HUES64 (cell line): ENCODE results near the gene CNTFR.

Experiments used
- H3K27ac ChIP-seq: 2 replicates; pipeline ENCODE4 v1.7.0; 2013; ENCODE audit warnings: low read depth, low read length, inconsistent platforms
- H3K27me3 ChIP-seq: 2 replicates; pipeline ENCODE4 v1.6.1; 2013; ENCODE audit warnings: mild to moderate bottlenecking, low read length; ENCODE audit not compliant: insufficient read depth
- H3K36me3 ChIP-seq: 2 replicates; pipeline ENCODE4 v1.6.1; 2013; ENCODE audit warnings: mild to moderate bottlenecking, low read length; ENCODE audit not compliant: insufficient read depth
- H3K4me1 ChIP-seq: 2 replicates; pipeline ENCODE4 v1.6.1; 2013; ENCODE audit warnings: mild to moderate bottlenecking, low read length, moderate library complexity; ENCODE audit not compliant: insufficient read depth
- H3K4me3 ChIP-seq: 2 replicates; pipeline ENCODE4 v1.5.1; 2013; ENCODE audit warnings: mild to moderate bottlenecking, low read length, moderate library complexity
- H3K9ac ChIP-seq: 2 replicates; pipeline ENCODE4 v1.6.1; 2013; ENCODE audit warnings: mild to moderate bottlenecking, low read depth, low read length
- H3K9me3 ChIP-seq: 2 replicates; pipeline ENCODE4 v1.6.1; 2013; ENCODE audit warnings: low read depth, low read length; ENCODE audit not compliant: insufficient read depth
- WGBS: fragments of 150-250, 120-280 bp; methylation state at CpG from one replicate; pipeline ENCODE4 v1.1.7; 2013; ENCODE audit warnings: missing lambda C conversion rate; 5-methylcytosine and 5-hydroxymethylcytosine counted together

The CNTFR gene

DNA sequence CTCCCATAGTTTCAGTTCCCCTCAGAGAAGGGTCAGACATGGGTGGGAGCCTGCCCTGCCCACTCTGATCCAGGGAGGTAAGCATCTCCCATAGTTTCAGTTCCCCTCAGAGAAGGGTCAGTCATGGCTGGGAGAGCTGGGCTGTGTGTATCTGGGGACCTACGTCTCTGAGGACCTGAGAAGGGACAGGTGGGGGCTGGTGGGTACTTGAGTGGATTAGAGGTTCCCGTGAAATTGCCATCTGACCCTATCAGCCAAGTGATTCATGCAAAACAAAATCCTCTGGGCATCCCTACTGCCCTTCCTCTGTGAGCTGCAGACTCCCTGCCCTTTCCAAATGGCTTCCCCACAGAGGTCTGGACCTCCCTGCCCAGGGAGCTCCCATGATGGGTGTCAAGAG is 70.6 kb downstream of the CNTFR start:
- Histone ChIP-seq H3K4me1 (peaks cover 6% of the 10 kb centered on the region), H3K27me3 (peaks cover 22% of the 10 kb centered on the region), H3K9me3 (no peaks in the 10 kb centered on the region), H3K9ac (no peak overlapping the region), H3K27ac (no peak overlapping the region), H3K4me3 (no peak overlapping the region), H3K36me3 (no peaks in the 10 kb centered on the region)
- WGBS = 88% methylated on average over 1 of the region's 2 CpGs

- Histone ChIP-seq H3K9ac (no peak overlapping the region), H3K36me3 (no peaks in the 10 kb centered on the region), H3K9me3 (no peaks in the 10 kb centered on the region), H3K4me1 (peaks cover 9% of the 10 kb centered on the region), H3K4me3 (no peak overlapping the region), H3K27me3 (peaks cover 17% of the 10 kb centered on the region), H3K27ac (no peak overlapping the region)
- 92% methylated on average over 6 of the region's 6 CpGs for WGBS
These were observed 71.4 kb downstream of the CNTFR start for GRCh38 chr9:34518110-34518616.

DNA sequence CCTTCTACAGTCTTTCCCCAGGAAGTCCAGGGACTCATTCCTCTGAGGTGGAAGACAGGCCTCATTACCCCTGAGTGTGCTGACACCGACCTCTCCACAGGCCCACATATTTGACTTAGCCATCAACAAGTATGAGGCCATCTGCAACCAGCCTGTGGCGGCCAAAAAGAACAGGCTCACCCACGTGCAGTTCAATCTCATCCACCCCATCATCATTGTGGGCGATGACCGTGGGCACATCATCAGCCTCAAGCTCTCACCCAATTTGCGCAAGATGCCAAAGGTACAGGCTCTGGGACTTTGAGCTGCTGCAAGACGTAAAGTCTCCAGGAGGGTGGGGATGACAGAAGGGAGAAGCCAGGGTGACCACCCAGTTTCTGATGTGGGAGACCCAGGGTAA is 72.3 kb downstream of the CNTFR start:
- Histone ChIP-seq H3K36me3 (no peaks in the 10 kb centered on the region), H3K27me3 (peaks cover 13% of the 10 kb centered on the region), H3K4me1 (peaks cover 18% of the 10 kb centered on the region), H3K27ac (no peak overlapping the region), H3K9ac (no peak overlapping the region), H3K9me3 (no peaks in the 10 kb centered on the region), H3K4me3 (no peak overlapping the region)
- 89% methylated on average over 7 of the region's 7 CpGs for WGBS

- WGBS = 92% methylated on average over 3 of the region's 3 CpGs
- H3K27ac ChIP-seq = no peak overlapping the region
- no peaks in the 10 kb centered on the region for H3K36me3 ChIP-seq
These were observed 73.6 kb downstream of the CNTFR start for GRCh38 chr9:34515959-34516358.

GRCh38 chr9:34514816-34515215 is 74.7 kb downstream of the CNTFR start:
- Histone ChIP-seq H3K4me3 (no peak overlapping the region), H3K4me1 (peaks cover 37% of the 10 kb centered on the region), H3K27me3 (no peaks in the 10 kb centered on the region; the same call in 1 of the 2 replicates), H3K27ac (no peak overlapping the region), H3K9me3 (no peaks in the 10 kb centered on the region), H3K9ac (no peak overlapping the region), H3K36me3 (no peaks in the 10 kb centered on the region)
- 89% methylated on average over 3 of the region's 3 CpGs for WGBS

More at GRCh38 chr9:34515959-34516358, 73.6 kb downstream of the CNTFR start:
- Histone ChIP-seq H3K4me3 (no peak overlapping the region), H3K9ac (no peak overlapping the region), H3K4me1 (peaks cover 29% of the 10 kb centered on the region), H3K9me3 (no peaks in the 10 kb centered on the region), H3K27me3 (peaks cover 5% of the 10 kb centered on the region; the same call in 1 of the 2 replicates)

DNA sequence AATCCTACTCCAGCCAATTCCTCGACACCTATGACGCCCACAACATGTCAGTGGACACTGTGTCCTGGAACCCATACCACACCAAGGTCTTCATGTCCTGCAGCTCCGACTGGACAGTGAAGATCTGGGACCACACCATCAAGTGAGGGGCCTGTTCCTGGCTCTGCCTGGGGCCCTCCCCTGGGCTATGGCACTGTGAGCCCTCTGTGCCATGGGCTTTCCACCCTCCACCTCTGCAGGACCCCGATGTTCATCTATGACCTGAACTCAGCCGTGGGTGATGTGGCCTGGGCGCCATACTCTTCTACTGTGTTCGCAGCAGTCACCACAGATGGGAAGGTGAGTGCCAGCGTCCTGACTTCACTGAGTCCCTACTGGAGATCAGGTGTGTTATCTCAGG is 75.1 kb downstream of the CNTFR start:
- Histone ChIP-seq H3K4me3 (no peak overlapping the region), H3K9ac (no peak overlapping the region), H3K9me3 (no peaks in the 10 kb centered on the region), H3K36me3 (no peaks in the 10 kb centered on the region), H3K4me1 (peaks cover 37% of the 10 kb centered on the region), H3K27ac (no peak overlapping the region), H3K27me3 (no peaks in the 10 kb centered on the region; the same call in 1 of the 2 replicates)
- WGBS = 96% methylated on average over 8 of the region's 8 CpGs

GRCh38 chr9:34513567-34514214 is 75.8 kb downstream of the CNTFR start:
- H3K9ac ChIP-seq = no peak overlapping the region
- WGBS = 16% methylated on average over 2 of the region's 2 CpGs
- peak overlapping the region; percentile 42; the same call in 1 of the 2 replicates for H3K27ac ChIP-seq

DNA sequence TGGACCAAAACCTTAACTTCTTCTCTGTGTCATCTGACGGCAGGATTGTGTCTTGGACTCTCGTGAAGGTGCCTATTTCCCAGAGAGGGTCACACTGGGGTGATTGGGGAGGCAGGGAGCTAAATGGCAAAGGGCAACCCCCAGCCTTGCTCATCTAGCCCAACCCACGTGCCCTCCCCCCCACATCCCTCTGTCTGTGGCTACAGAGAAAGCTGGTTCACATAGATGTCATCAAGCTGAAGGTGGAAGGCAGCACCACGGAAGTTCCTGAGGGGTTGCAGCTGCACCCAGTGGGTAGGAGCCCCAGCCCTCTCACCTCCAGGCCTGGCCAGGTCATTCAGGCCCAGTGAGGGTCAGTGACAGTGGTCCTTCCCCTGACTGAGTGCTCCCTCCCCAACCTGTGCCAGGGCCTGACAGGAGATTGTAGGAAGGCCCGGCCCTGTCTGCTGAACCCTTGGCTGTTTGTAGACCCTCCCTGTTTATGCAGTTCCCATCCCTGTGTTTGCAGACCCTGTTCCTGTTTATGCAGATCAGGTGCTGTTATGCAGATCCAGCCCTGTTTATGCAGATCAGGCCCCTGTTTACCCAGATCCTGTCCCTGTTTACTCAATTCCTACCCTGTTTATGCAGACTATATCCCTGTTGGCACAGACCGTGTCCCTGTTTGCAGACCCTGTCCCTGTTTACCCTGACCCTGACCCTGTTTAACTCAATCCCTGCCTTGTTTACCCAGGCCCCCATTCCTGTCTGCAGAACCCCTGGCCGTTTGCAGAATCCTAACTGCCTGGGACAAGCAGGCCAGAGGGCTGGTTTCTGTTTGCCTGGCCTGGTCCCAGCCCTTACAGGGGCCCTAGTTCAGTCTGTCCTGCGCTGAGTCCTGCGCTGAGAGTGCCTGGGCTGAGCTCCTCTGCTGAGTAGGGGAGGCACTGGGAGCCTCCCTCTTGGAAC is 77.1 kb downstream of the CNTFR start:
- H3K36me3 ChIP-seq = no peaks in the 10 kb centered on the region
- H3K4me3 ChIP-seq = no peak overlapping the region
- H3K27me3 ChIP-seq = no peaks in the 10 kb centered on the region; the same call in 1 of the 2 replicates
- H3K27ac ChIP-seq = peak overlapping the region; percentile 34; the same call in 1 of the 2 replicates
- H3K9ac ChIP-seq = 0 out of 2 replicates have a peak overlapping the region, but pooled peaks have one; percentile 14
- peaks cover 37% of the 10 kb centered on the region for H3K4me1 ChIP-seq
- 46% methylated on average over 8 of the region's 9 CpGs for WGBS
- no peaks in the 10 kb centered on the region for H3K9me3 ChIP-seq

More at GRCh38 chr9:34513567-34514214, 75.8 kb downstream of the CNTFR start:
- Histone ChIP-seq H3K36me3 (no peaks in the 10 kb centered on the region), H3K27me3 (no peaks in the 10 kb centered on the region; the same call in 1 of the 2 replicates), H3K4me1 (peaks cover 37% of the 10 kb centered on the region), H3K9me3 (no peaks in the 10 kb centered on the region), H3K4me3 (0 out of 2 replicates have a peak overlapping the region, but pooled peaks have one; percentile 0)

DNA sequence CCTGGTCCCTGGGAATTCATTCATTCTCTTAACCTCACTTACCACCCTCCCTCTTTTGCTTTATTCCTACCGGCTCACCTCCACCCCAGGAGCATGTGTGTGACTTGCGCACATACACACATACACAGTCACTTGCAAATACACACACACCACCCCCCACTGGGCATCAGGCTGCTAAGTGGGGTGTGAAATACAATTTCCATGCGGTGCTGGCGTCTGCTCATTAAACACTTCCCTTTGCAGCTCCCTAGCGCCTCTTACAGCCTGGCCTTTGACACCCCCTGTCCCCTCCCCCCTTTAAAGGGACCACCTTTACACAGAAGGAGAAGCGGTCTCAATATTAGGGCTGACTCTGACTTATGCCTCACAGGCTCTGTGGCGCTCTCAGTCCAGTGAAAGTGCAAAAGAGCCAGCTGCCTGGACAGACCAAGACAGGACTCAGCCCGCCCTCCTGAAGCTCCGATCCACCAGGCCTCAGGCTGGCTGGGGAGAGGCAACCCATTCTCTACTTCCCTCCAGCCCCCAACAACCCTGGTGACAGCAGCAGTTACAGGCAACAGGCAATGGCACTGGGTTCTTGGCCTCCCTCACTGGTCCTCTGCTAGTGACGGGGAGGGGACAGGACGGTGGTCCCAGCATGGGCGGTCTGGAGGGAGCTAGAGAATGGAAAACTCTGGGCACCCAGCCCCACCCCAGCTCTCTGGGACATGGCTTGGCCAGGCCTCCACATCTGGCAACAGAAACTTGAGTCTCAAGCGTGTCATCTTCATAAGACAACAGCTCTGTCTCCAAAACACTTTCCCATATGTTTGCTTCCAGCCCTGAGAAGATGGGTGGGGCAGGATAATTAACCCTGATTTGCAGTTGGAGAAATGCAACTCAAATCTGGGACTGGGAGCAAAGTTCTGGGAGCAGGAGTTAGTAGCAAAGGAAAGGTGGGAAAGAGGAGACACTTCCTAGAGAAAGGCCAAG is 78.7 kb downstream of the CNTFR start:
- Histone ChIP-seq H3K4me3 (no peak overlapping the region), H3K4me1 (peaks cover 37% of the 10 kb centered on the region), H3K27me3 (no peaks in the 10 kb centered on the region; the same call in 1 of the 2 replicates), H3K36me3 (no peaks in the 10 kb centered on the region), H3K9me3 (no peaks in the 10 kb centered on the region), H3K9ac (no peak overlapping the region), H3K27ac (no peak overlapping the region)
- 62% methylated on average over 13 of the region's 13 CpGs for WGBS

DNA sequence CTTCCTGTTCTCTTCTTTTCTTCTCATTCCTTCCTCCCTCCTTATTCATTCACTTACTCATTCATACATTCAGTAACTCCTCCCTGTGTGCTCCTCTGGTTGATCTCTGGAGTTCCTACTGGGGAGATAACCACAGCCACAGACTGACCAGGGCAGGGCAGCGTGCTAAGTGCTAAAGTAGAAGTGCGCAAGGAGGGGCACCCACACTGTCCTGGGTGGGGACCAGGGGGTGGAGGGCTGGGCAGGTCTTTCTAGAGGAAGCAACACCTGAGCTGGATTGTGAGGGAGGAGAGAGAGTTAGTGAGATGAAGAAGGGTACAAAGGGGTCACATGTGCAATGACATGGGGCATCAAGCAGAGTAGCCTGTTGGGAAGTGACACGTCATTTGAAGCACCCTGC is 80.6 kb downstream of the CNTFR start:
- Histone ChIP-seq H3K4me1 (peaks cover 36% of the 10 kb centered on the region), H3K27me3 (no peaks in the 10 kb centered on the region; the same call in 1 of the 2 replicates), H3K9ac (no peak overlapping the region), H3K36me3 (no peaks in the 10 kb centered on the region), H3K9me3 (no peaks in the 10 kb centered on the region), H3K4me3 (no peak overlapping the region), H3K27ac (no peak overlapping the region)
- WGBS = 91% methylated on average over 3 of the region's 3 CpGs
